SK-N-SH (cell line): Measurements from ENCODE around the gene GPC5. TPM values are rescaled to one million over a fixed set of nuclear protein-coding genes. Genes with fewer than 3 reads are reported as not detected.

Experiments
- CTCF ChIA-PET: fragments of 300-600, 350-600 bp; formaldehyde crosslinking; extraction: SDS; loops from one replicate; lab custom pipeline; 2021; lab: Yijun Ruan, JAX
- POLR2A ChIA-PET: fragments of 350-600 bp; sonication (Branson Sonifier 250); formaldehyde crosslinking; extraction: SDS; loops from one replicate; lab custom pipeline; 2020; ENCODE audit warnings: antibody characterized with exemption, inconsistent platforms; lab: Yijun Ruan, JAX
- DNase-seq: peaks from one replicate; pipeline ENCODE4 v3.0.0; 2012
- H2AFZ ChIP-seq: fragments of 200-600 bp; sonication (generic); 2 replicates; pipeline ENCODE4 v1.8.1; 2016; ENCODE audit warnings: antibody characterized with exemption, mild to moderate bottlenecking, low read depth
- H3F3A ChIP-seq: fragments of 200-600 bp; sonication (generic); replicated peaks from 2 replicates; pipeline ENCODE3; 2016; ENCODE audit warnings: antibody characterized with exemption, mild to moderate bottlenecking; ENCODE audit not compliant: insufficient read depth
- H3K27ac ChIP-seq, 2 experiments: fragments of 200-500 bp in 1 of 2; fragments of 200-600 bp in 1 of 2; sonication (Bioruptor generic) in 1 of 2; sonication (generic), shearing (Covaris generic) in 1 of 2; 2 replicates each; pipeline versions ENCODE4 v1.5.1 to v1.6.1; 2014 to 2016; ENCODE audit warnings: low read depth in 2 of 2, inconsistent platforms in 1 of 2, low read length in 1 of 2, mild to moderate bottlenecking in 1 of 2, mixed read lengths in 1 of 2
- H3K27me3 ChIP-seq: fragments of 200-600 bp; sonication (generic), shearing (Covaris generic); 2 replicates; pipeline ENCODE4 v1.6.1; 2016; ENCODE audit warnings: mixed run types; ENCODE audit not compliant: insufficient read depth
- H3K36me3 ChIP-seq, 2 experiments: fragments of 200-500 bp in 1 of 2; fragments of 200-600 bp in 1 of 2; sonication (Bioruptor generic) in 1 of 2; sonication (generic) in 1 of 2; replicated peaks in 1 of 2; 2 replicates each; pipeline versions ENCODE3 to v1.5.1; 2014 to 2016; ENCODE audit warnings: low read length in 1 of 2, mild to moderate bottlenecking in 1 of 2; ENCODE audit not compliant: insufficient read depth in 2 of 2, control insufficient read depth in 1 of 2
- H3K4me1 ChIP-seq, 2 experiments: fragments of 200-500 bp in 1 of 2; fragments of 200-600 bp in 1 of 2; sonication (Bioruptor generic) in 1 of 2; sonication (generic), shearing (Covaris generic) in 1 of 2; 2 replicates each; pipeline versions ENCODE4 v1.5.1 to v1.6.1; 2014 to 2016; ENCODE audit warnings: low read depth in 1 of 2, low read length in 1 of 2, mixed run types in 1 of 2; ENCODE audit not compliant: insufficient read depth in 2 of 2, control insufficient read depth in 1 of 2
- H3K4me2 ChIP-seq: fragments of 200-600 bp; sonication (generic), shearing (Covaris generic); 2 replicates; pipeline ENCODE4 v1.6.1; 2017; ENCODE audit warnings: mixed run types
- H3K4me3 ChIP-seq, 2 experiments: fragments of 200-500 bp in 1 of 2; fragments of 200-600 bp in 1 of 2; sonication (Bioruptor generic) in 1 of 2; sonication (generic), shearing (Covaris generic) in 1 of 2; 2 replicates each; pipeline versions ENCODE4 v1.5.1 to v1.8.1; 2014 to 2016; ENCODE audit warnings: low read depth in 2 of 2, inconsistent platforms in 1 of 2, low read length in 1 of 2, mild to moderate bottlenecking in 1 of 2, mixed read lengths in 1 of 2, moderate library complexity in 1 of 2
- H3K79me2 ChIP-seq: fragments of 200-600 bp; sonication (generic); 2 replicates; pipeline ENCODE4 v1.8.1; 2017; ENCODE audit warnings: mild to moderate bottlenecking; ENCODE audit not compliant: insufficient read depth
- H3K9ac ChIP-seq: fragments of 200-600 bp; sonication (generic); 2 replicates; pipeline ENCODE4 v1.6.1; 2017; ENCODE audit warnings: mixed run types
- H3K9me2 ChIP-seq: fragments of 200-600 bp; sonication (generic); 2 replicates; pipeline ENCODE4 v1.6.1; 2017; ENCODE audit warnings: mixed run types
- H3K9me3 ChIP-seq: fragments of 200-600 bp; sonication (generic); 2 replicates; pipeline ENCODE4 v1.6.1; 2017; ENCODE audit warnings: mixed run types, mild to moderate bottlenecking, moderate library complexity
- H4K20me1 ChIP-seq: fragments of 200-600 bp; sonication (generic); 2 replicates; pipeline ENCODE4 v1.6.1; 2017; ENCODE audit warnings: mild to moderate bottlenecking, mixed run types; ENCODE audit not compliant: insufficient read depth
- EP300 ChIP-seq, 2 experiments: IDR thresholded peaks; 2 replicates each; pipeline versions ENCODE4 v1.4.0 to v1.6.1; 2012; ENCODE audit warnings: borderline replicate concordance in 1 of 2, low read depth in 1 of 2, low read length in 1 of 2
- EZH2phosphoT487 ChIP-seq: fragments of 200-600 bp; sonication (generic); IDR thresholded peaks from 2 replicates; pipeline ENCODE4 v1.6.1; 2017; ENCODE audit warnings: low read depth, mixed run types, mild to moderate bottlenecking, antibody characterized with exemption, moderate library complexity, borderline replicate concordance
- FOXJ3 ChIP-seq: sonication (generic); formaldehyde crosslinking; IDR thresholded peaks from 2 replicates; pipeline ENCODE4 v1.5.1; 2020; ENCODE audit warnings: mild to moderate bottlenecking, missing genetic modification reagents
- GABPA ChIP-seq: IDR thresholded peaks from 2 replicates; pipeline ENCODE4 v1.4.0; 2012; ENCODE audit warnings: low read depth, mild to moderate bottlenecking
- IRF3 ChIP-seq: fragments of 150-350 bp; IDR thresholded peaks from 2 replicates; pipeline ENCODE4 v1.6.1; 2016; ENCODE audit warnings: mild to moderate bottlenecking, low read depth, low read length
- JUND ChIP-seq: IDR thresholded peaks from 2 replicates; pipeline ENCODE4 v1.4.0; 2012
- MAX ChIP-seq: IDR thresholded peaks from 2 replicates; pipeline ENCODE4 v1.4.0; 2012; ENCODE audit warnings: low read depth
- NFIC ChIP-seq: IDR thresholded peaks from 2 replicates; pipeline ENCODE4 v1.4.0; 2012; ENCODE audit warnings: borderline replicate concordance
- NRF1 ChIP-seq: IDR thresholded peaks from 2 replicates; pipeline ENCODE4 v1.6.1; 2012; ENCODE audit warnings: low read depth, mild to moderate bottlenecking, low read length
- POLR2AphosphoS5 ChIP-seq: IDR thresholded peaks from 2 replicates; pipeline ENCODE4 v1.6.1; 2012; ENCODE audit warnings: low read depth, low read length
- RAD21 ChIP-seq: IDR thresholded peaks from 2 replicates; pipeline ENCODE4 v1.6.1; 2012; ENCODE audit warnings: mild to moderate bottlenecking, low read length
- RCOR1 ChIP-seq: fragments of 150-350 bp; IDR thresholded peaks from 2 replicates; pipeline ENCODE4 v1.6.1; 2017; ENCODE audit warnings: antibody characterized with exemption, low read length
- SIN3A ChIP-seq: IDR thresholded peaks from 2 replicates; pipeline ENCODE4 v1.6.1; 2012; ENCODE audit warnings: low read depth, mild to moderate bottlenecking, low read length, moderate library complexity, borderline replicate concordance
- TAF1 ChIP-seq: IDR thresholded peaks from 2 replicates; pipeline ENCODE4 v1.6.1; 2012; ENCODE audit warnings: low read depth, mild to moderate bottlenecking, low read length, moderate library complexity, borderline replicate concordance
- TEAD4 ChIP-seq: IDR thresholded peaks from 2 replicates; pipeline ENCODE4 v1.4.0; 2012; ENCODE audit warnings: mild to moderate bottlenecking, borderline replicate concordance; ENCODE audit not compliant: insufficient read depth
- USF1 ChIP-seq: IDR thresholded peaks from 2 replicates; pipeline ENCODE4 v1.4.0; 2012; ENCODE audit warnings: low read depth, borderline replicate concordance
- YY1 ChIP-seq: IDR thresholded peaks from 2 replicates; pipeline ENCODE4 v1.4.0; 2012; ENCODE audit warnings: low read depth, mild to moderate bottlenecking
- WGBS: methylation state at CpG from one replicate; pipeline ENCODE4 v1.1.6; 2017; ENCODE audit warnings: low lambda C conversion rate; 5-methylcytosine and 5-hydroxymethylcytosine counted together
- polyA plus RNA-seq, 3 experiments: library from polyadenylated mRNA; depleted of rRNA; stranded (reverse); fragments of >200 nt; gene quantifications; 2 replicates each; pipeline ENCODE4 v1.2.3, GENCODE V29; 2012
- TF ChIP-seq, protein P1 (sequence below): fragments of 150-350 bp; IDR thresholded peaks from 2 replicates; pipeline ENCODE4 v1.6.1; 2017; ENCODE audit warnings: antibody characterized with exemption, low read length, low read depth, borderline replicate concordance
- TF ChIP-seq, protein P2 (sequence below): IDR thresholded peaks from 2 replicates; pipeline ENCODE4; 2012

The GPC5 gene
- polyA plus RNA-seq, 1 of the 3 experiments (the other 2 are of a cell fraction) = 0.03 TPM

- Histone ChIP-seq H3K9me2 (no peaks in the 10 kb centered on the region), H3K9ac (no peak overlapping the region), H3K4me1 (no peaks in the 10 kb centered on the region), H3K9me3 (no peaks in the 10 kb centered on the region), H3K4me3 (no peak overlapping the region), H2AFZ (no peak overlapping the region), H3K4me2 (no peak overlapping the region), H3K27ac (no peak overlapping the region), H3K27me3 (no peaks in the 10 kb centered on the region), H3F3A (no peaks in the 10 kb centered on the region), H3K36me3 (no peaks in the 10 kb centered on the region), H4K20me1 (no peaks in the 10 kb centered on the region), H3K79me2 (no peaks in the 10 kb centered on the region)
- no peak for DNase-seq
- no peak for TF ChIP-seq RAD21
- no peak for TF ChIP-seq IRF3
- no peak for TF ChIP-seq GABPA
- TF ChIP-seq POLR2AphosphoS5 = no peak
- no peak for TF ChIP-seq MAX
- TF ChIP-seq RCOR1 = no peak
- no peak for TF ChIP-seq NFIC
- no peak for TF ChIP-seq NRF1
- no peak for TF ChIP-seq EZH2phosphoT487
- TF ChIP-seq USF1 = no peak
- TF ChIP-seq YY1 = no peak
- TF ChIP-seq JUND = no peak
- no peak for TF ChIP-seq TAF1
- TF ChIP-seq, protein P1, sequence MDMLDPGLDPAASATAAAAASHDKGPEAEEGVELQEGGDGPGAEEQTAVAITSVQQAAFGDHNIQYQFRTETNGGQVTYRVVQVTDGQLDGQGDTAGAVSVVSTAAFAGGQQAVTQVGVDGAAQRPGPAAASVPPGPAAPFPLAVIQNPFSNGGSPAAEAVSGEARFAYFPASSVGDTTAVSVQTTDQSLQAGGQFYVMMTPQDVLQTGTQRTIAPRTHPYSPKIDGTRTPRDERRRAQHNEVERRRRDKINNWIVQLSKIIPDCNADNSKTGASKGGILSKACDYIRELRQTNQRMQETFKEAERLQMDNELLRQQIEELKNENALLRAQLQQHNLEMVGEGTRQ = no peak
- no peak for TF ChIP-seq SIN3A
- no peak for TF ChIP-seq FOXJ3 (CRISPR knock-in tag)
- no peak for TF ChIP-seq TEAD4
- no peak for TF ChIP-seq EP300 (IDR thresholded peaks at IDR 0.05; ENCODE audit: borderline replicate concordance in 1 of 2, low read depth in 1 of 2, low read length in 1 of 2)
- TF ChIP-seq, protein P2, sequence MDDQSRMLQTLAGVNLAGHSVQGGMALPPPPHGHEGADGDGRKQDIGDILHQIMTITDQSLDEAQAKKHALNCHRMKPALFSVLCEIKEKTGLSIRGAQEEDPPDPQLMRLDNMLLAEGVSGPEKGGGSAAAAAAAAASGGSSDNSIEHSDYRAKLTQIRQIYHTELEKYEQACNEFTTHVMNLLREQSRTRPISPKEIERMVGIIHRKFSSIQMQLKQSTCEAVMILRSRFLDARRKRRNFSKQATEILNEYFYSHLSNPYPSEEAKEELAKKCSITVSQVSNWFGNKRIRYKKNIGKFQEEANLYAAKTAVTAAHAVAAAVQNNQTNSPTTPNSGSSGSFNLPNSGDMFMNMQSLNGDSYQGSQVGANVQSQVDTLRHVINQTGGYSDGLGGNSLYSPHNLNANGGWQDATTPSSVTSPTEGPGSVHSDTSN = no peak
- 79% methylated on average over 6 of the region's 6 CpGs for WGBS
- CTCF ChIA-PET = no interaction called here
- POLR2A ChIA-PET = no interaction called here
These were observed 1137.0 kb downstream of the GPC5 start for GRCh38 chr13:92535222-92536006.
